Thymus (tissue), 11 donors: Measurements from ENCODE around the gene DCAF10. TPM values are rescaled to one million over a fixed set of nuclear protein-coding genes. Genes with fewer than 3 reads are reported as not detected.

Experiments used
- DNase-seq, 9 donors: peaks; one replicate each; pipeline ENCODE4 v3.0.0-alpha.2; 2013; ENCODE audit warnings: low spot score in 9 of 9, low read depth in 6 of 9, missing footprints in 1 of 9
- H3K27ac ChIP-seq, 2 donors: one replicate each; pipeline ENCODE4 v1.5.1; 2013; ENCODE audit warnings: control low read depth in 1 of 2, low read depth in 1 of 2, low read length in 1 of 2, mild to moderate bottlenecking in 1 of 2, moderate library complexity in 1 of 2
- H3K27me3 ChIP-seq, 2 donors: one replicate each; pipeline ENCODE4 v1.5.1; 2013; ENCODE audit warnings: low read length in 1 of 2; ENCODE audit not compliant: control insufficient read depth in 2 of 2, insufficient read depth in 1 of 2
- H3K36me3 ChIP-seq, 2 donors: one replicate each; pipeline ENCODE4 v1.5.1; 2013; ENCODE audit warnings: low read length in 1 of 2, mild to moderate bottlenecking in 1 of 2, moderate library complexity in 1 of 2; ENCODE audit not compliant: control insufficient read depth in 2 of 2, insufficient read depth in 2 of 2
- H3K4me1 ChIP-seq, 2 donors: one replicate each; pipeline ENCODE4 v1.5.1; 2013; ENCODE audit warnings: low read length in 2 of 2; ENCODE audit not compliant: control insufficient read depth in 2 of 2, insufficient read depth in 2 of 2
- H3K4me3 ChIP-seq, 2 donors: one replicate each; pipeline ENCODE4 v1.5.1; 2013; ENCODE audit warnings: low read length in 2 of 2, control low read depth in 1 of 2, mild to moderate bottlenecking in 1 of 2
- H3K9me3 ChIP-seq, 2 donors: one replicate each; pipeline ENCODE4 v1.5.1; 2013; ENCODE audit warnings: low read length in 1 of 2, mild to moderate bottlenecking in 1 of 2; ENCODE audit not compliant: control insufficient read depth in 2 of 2, insufficient read depth in 1 of 2
- WGBS: extraction: QIAGEN DNeasy Blood & Tissue Kit; methylation state at CpG from one replicate; pipeline ENCODE4 v1.1.7; 2013; 5-methylcytosine and 5-hydroxymethylcytosine counted together
- polyA plus RNA-seq: library from polyadenylated mRNA; stranded (reverse); fragments of 200-250 nt; gene quantifications from one replicate; pipeline ENCODE4 v1.2.3, GENCODE V29; 2013
- total RNA-seq: library from RNA; stranded (reverse); fragments of 120-200 nt; gene quantifications from one replicate; pipeline ENCODE4 v1.2.4, GENCODE V29; 2013
- donor health status: healthy.

DCAF10 gene
- total and polyA plus RNA-seq, 2 donors, result 7.6 to 7.7 TPM

GRCh38 chr9:37915911-37916470 is 115.4 kb downstream of the DCAF10 start:
- H3K27me3 ChIP-seq, result no peaks in the 10 kb centered on the region
- H3K4me1 ChIP-seq, result peaks cover 0 to 6% of the 10 kb centered on the region in 2 donors
- H3K27ac ChIP-seq, result no peak overlapping the region
- DNase-seq, result no peak
- no peaks in the 10 kb centered on the region for H3K9me3 ChIP-seq
- H3K36me3 ChIP-seq, result no peaks in the 10 kb centered on the region
- 97% methylated on average over 14 of the region's 14 CpGs for WGBS
- no peak overlapping the region for H3K4me3 ChIP-seq

- Histone ChIP-seq H3K27ac (no peak overlapping the region), H3K36me3 (no peaks in the 10 kb centered on the region), H3K4me3 (no peak overlapping the region), H3K27me3 (no peaks in the 10 kb centered on the region), H3K4me1 (peaks cover 0 to 8% of the 10 kb centered on the region in 2 donors), H3K9me3 (no peaks in the 10 kb centered on the region)
- no peak for DNase-seq
- 97% methylated on average over 18 of the region's 18 CpGs for WGBS
These were observed 116.1 kb downstream of the DCAF10 start for GRCh38 chr9:37916471-37917312.

Other genes starting within 250 kb of the DCAF10 start
- gene FBXO10, start 224.4 kb upstream of the DCAF10 start, total RNA-seq, result 3.2 TPM
- gene FBXO10, start 224.4 kb upstream of the DCAF10 start, polyA plus RNA-seq, result 2.5 TPM
- 170 TPM for gene TOMM5, start 208.2 kb upstream of the DCAF10 start, total RNA-seq
- gene TOMM5, start 208.2 kb upstream of the DCAF10 start, polyA plus RNA-seq, result 132 TPM
- gene FRMPD1, start 149.8 kb upstream of the DCAF10 start, total RNA-seq, result 0.14 TPM
- 0.16 TPM for gene FRMPD1, start 149.8 kb upstream of the DCAF10 start, polyA plus RNA-seq
- gene TRMT10B, start 47.0 kb upstream of the DCAF10 start, total RNA-seq, result 3.6 TPM
- 9.7 TPM for gene TRMT10B, start 47.0 kb upstream of the DCAF10 start, polyA plus RNA-seq
- 46.3 TPM for gene EXOSC3, start 15.7 kb upstream of the DCAF10 start, total RNA-seq
- gene EXOSC3, start 15.7 kb upstream of the DCAF10 start, polyA plus RNA-seq, result 38.9 TPM
- 20.4 TPM for gene SLC25A51, start 103.3 kb downstream of the DCAF10 start, total RNA-seq
- gene SLC25A51, start 103.3 kb downstream of the DCAF10 start, polyA plus RNA-seq, result 8.6 TPM